ENCODE results near the gene SPATS2L.

The SPATS2L gene

GRCh38 chr2:200463452-200463851 is 157.0 kb downstream of the SPATS2L start:
- DNase-seq (ENCODE audit: low read depth in 1 of 2, low spot score in 1 of 2), result no peak

GRCh38 chr2:200466425-200467418 is 160.2 kb downstream of the SPATS2L start:
- no peak for DNase-seq (ENCODE audit: low read depth in 1 of 2, low spot score in 1 of 2)

- no peak for DNase-seq (ENCODE audit: low read depth in 1 of 2, low spot score in 1 of 2)
These were observed 161.6 kb downstream of the SPATS2L start for GRCh38 chr2:200467806-200468681.

GRCh38 chr2:200469708-200470211 is 163.3 kb downstream of the SPATS2L start:
- no peak for DNase-seq (ENCODE audit: low read depth in 1 of 2, low spot score in 1 of 2)

GRCh38 chr2:200470230-200470629 is 163.7 kb downstream of the SPATS2L start:
- no peak for DNase-seq (ENCODE audit: low read depth in 1 of 2, low spot score in 1 of 2)

- DNase-seq (ENCODE audit: low read depth in 1 of 2, low spot score in 1 of 2), result no peak
These were observed 164.9 kb downstream of the SPATS2L start for GRCh38 chr2:200471324-200471848.

GRCh38 chr2:200471928-200472645 is 165.6 kb downstream of the SPATS2L start:
- DNase-seq (ENCODE audit: low read depth in 1 of 2, low spot score in 1 of 2), result no peak

- no peak for DNase-seq (ENCODE audit: low read depth in 1 of 2, low spot score in 1 of 2)
These were observed 166.5 kb downstream of the SPATS2L start for GRCh38 chr2:200472853-200473464.

GRCh38 chr2:200475795-200476194 is 169.3 kb downstream of the SPATS2L start:
- no peak for DNase-seq (ENCODE audit: low read depth in 1 of 2, low spot score in 1 of 2)

- DNase-seq (ENCODE audit: low read depth in 1 of 2, low spot score in 1 of 2), result no peak
These were observed 170.3 kb downstream of the SPATS2L start for GRCh38 chr2:200476836-200477235.

- no peak for DNase-seq (ENCODE audit: low read depth in 1 of 2, low spot score in 1 of 2)
These were observed 171.2 kb downstream of the SPATS2L start for GRCh38 chr2:200477667-200478131.

- DNase-seq (ENCODE audit: low read depth in 1 of 2, low spot score in 1 of 2), result no peak
These were observed 173.3 kb downstream of the SPATS2L start for GRCh38 chr2:200479692-200480265.

- DNase-seq (ENCODE audit: low read depth in 1 of 2, low spot score in 1 of 2), result no peak
These were observed 175.7 kb downstream of the SPATS2L start for GRCh38 chr2:200482194-200482593.

GRCh38 chr2:200483729-200484198 is 177.3 kb downstream of the SPATS2L start:
- no peak for DNase-seq (ENCODE audit: low read depth in 1 of 2, low spot score in 1 of 2)

- DNase-seq (ENCODE audit: low read depth in 1 of 2, low spot score in 1 of 2), result no peak
These were observed 178.4 kb downstream of the SPATS2L start for GRCh38 chr2:200484934-200485333.

GRCh38 chr2:200486529-200486928 is 180.0 kb downstream of the SPATS2L start:
- no peak for DNase-seq (ENCODE audit: low read depth in 1 of 2, low spot score in 1 of 2)

GRCh38 chr2:200488169-200488568 is 181.7 kb downstream of the SPATS2L start:
- no peak for DNase-seq (ENCODE audit: low read depth in 1 of 2, low spot score in 1 of 2)

GRCh38 chr2:200490001-200490400 is 183.5 kb downstream of the SPATS2L start:
- no peak for DNase-seq (ENCODE audit: low read depth in 1 of 2, low spot score in 1 of 2)

GRCh38 chr2:200492656-200493055 is 186.2 kb downstream of the SPATS2L start:
- DNase-seq (ENCODE audit: low read depth in 1 of 2, low spot score in 1 of 2), result no peak

GRCh38 chr2:200494048-200494447 is 187.6 kb downstream of the SPATS2L start:
- DNase-seq (ENCODE audit: low read depth in 1 of 2, low spot score in 1 of 2), result no peak

All from stimulated activated CD4-positive, alpha-beta T cell treated with anti-CD3 and anti-CD28 coated beads, Interleukin-15, amount 100 ng/mL, for 1 hour (primary cell).